DOHH2 (cell line): ENCODE results near the gene LITAF.

Experiments
- H3F3A ChIP-seq: fragments of 200-600 bp; sonication (generic), shearing (Covaris generic); 2 replicates; pipeline ENCODE4 v1.6.0; 2016; ENCODE audit warnings: antibody characterized with exemption, mild to moderate bottlenecking; ENCODE audit not compliant: control insufficient read depth, insufficient read depth
- H3K27ac ChIP-seq: fragments of 200-600 bp; sonication (generic); 2 replicates; pipeline ENCODE4 v1.5.1; 2014; ENCODE audit warnings: low read depth, mild to moderate bottlenecking, low read length, moderate library complexity
- H3K27me3 ChIP-seq: fragments of 200-600 bp; sonication (generic); 2 replicates; pipeline ENCODE4 v1.6.1; 2014; ENCODE audit warnings: mild to moderate bottlenecking, low read length, mixed read lengths; ENCODE audit not compliant: control insufficient read depth
- H3K36me3 ChIP-seq: fragments of 200-600 bp; sonication (generic); 2 replicates; pipeline ENCODE4 v1.6.1; 2014; ENCODE audit warnings: mild to moderate bottlenecking, low read length, moderate library complexity, mixed read lengths; ENCODE audit not compliant: control insufficient read depth
- H3K4me1 ChIP-seq: fragments of 200-600 bp; sonication (generic); 2 replicates; pipeline ENCODE4 v1.6.1; 2014; ENCODE audit warnings: mild to moderate bottlenecking, low read length, mixed read lengths; ENCODE audit not compliant: control insufficient read depth
- H3K4me2 ChIP-seq: fragments of 200-600 bp; sonication (generic); 2 replicates; pipeline ENCODE4 v1.6.0; 2014; ENCODE audit warnings: mild to moderate bottlenecking, low read length, moderate library complexity
- H3K4me3 ChIP-seq: fragments of 200-600 bp; sonication (generic); 2 replicates; pipeline ENCODE4 v1.5.1; 2014; ENCODE audit warnings: mild to moderate bottlenecking, low read length, mixed read lengths
- H3K79me2 ChIP-seq: fragments of 200-600 bp; sonication (generic); 2 replicates; pipeline ENCODE4 v1.6.1; 2014; ENCODE audit warnings: mild to moderate bottlenecking, low read length, mixed read lengths; ENCODE audit not compliant: control insufficient read depth
- H3K9me2 ChIP-seq: fragments of 200-600 bp; sonication (generic); replicated peaks from 2 replicates; pipeline ENCODE4 v1.6.1; 2014; ENCODE audit warnings: mild to moderate bottlenecking, low read length, mixed read lengths; ENCODE audit not compliant: control insufficient read depth
- H3K9me3 ChIP-seq: fragments of 200-600 bp; sonication (generic); 2 replicates; pipeline ENCODE4 v1.6.1; 2014; ENCODE audit warnings: antibody characterized with exemption, low read length, mixed read lengths; ENCODE audit not compliant: control insufficient read depth, insufficient read depth
- H4K20me1 ChIP-seq: fragments of 200-600 bp; sonication (generic); 2 replicates; pipeline ENCODE4 v1.6.0; 2014; ENCODE audit warnings: low read depth, mild to moderate bottlenecking, antibody characterized with exemption, low read length, moderate library complexity; ENCODE audit not compliant: control insufficient read depth, insufficient read depth
- CTCF ChIP-seq: fragments of 200-600 bp; sonication (generic); IDR thresholded peaks from one replicate; pipeline ENCODE4 v1.5.1; 2014; ENCODE audit warnings: antibody characterized with exemption, mild to moderate bottlenecking, low read depth, low read length; ENCODE audit not compliant: poor library complexity, severe bottlenecking
- EZH2phosphoT487 ChIP-seq: fragments of 200-600 bp; sonication (generic); IDR thresholded peaks from 2 replicates; pipeline ENCODE4 v1.6.1; 2017; ENCODE audit warnings: borderline replicate concordance, mild to moderate bottlenecking, antibody characterized with exemption, low read length, moderate library complexity, mixed read lengths

Gene LITAF

GRCh38 chr16:11627292-11627663 is 40.6 kb upstream of the LITAF start:
- H3K79me2 ChIP-seq = no peaks in the 10 kb centered on the region
- H3K4me3 ChIP-seq = peak overlapping the region; percentile 21; the same call in 1 of the 2 replicates
- H3K9me3 ChIP-seq = no peaks in the 10 kb centered on the region
- no peaks in the 10 kb centered on the region for H3K9me2 ChIP-seq
- no peaks in the 10 kb centered on the region for H3K27me3 ChIP-seq
- peaks cover 95% of the 10 kb centered on the region for H3K4me1 ChIP-seq
- no peaks in the 10 kb centered on the region for H3K36me3 ChIP-seq
- H4K20me1 ChIP-seq = no peaks in the 10 kb centered on the region
- TF ChIP-seq CTCF = no peak
- TF ChIP-seq EZH2phosphoT487 = no peak
- peaks cover 56% of the 10 kb centered on the region for H3F3A ChIP-seq
- H3K27ac ChIP-seq = peak overlapping the region; percentile 98
- peak overlapping the region; percentile 80 for H3K4me2 ChIP-seq

DNA sequence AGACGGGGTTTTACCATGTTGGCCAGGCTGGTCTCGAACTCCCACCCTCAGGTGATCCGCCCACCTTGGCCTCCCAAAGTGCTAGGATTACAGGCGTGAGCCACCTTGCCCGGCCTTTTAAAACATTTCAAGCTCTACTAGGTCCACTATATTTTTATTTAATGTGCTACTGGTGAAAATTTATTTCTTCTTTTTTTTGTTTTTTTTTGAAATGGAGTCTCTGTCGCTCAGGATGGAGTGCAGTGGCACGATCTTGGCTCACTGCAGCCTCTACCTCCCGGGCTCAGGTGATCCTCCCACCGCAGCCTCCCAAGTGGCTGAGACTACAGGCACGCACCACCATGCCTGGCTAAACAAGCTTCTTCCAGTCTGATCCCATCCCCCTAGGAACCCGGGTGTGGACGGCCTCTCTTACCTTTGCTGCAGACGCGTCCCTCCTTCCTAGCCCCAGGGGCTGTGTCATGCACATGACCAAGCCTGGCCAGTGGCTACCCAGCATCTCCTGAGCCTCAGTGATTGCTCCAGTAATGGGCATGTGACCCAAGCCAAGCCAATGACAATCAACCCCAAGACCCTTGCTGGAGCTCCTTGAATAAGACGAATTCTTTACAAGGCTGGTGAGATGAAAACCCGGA is 40.1 kb upstream of the LITAF start:
- Histone ChIP-seq H3K79me2 (no peaks in the 10 kb centered on the region), H3K4me3 (peak overlapping the region; percentile 21; the same call in 1 of the 2 replicates), H3K36me3 (no peaks in the 10 kb centered on the region), H4K20me1 (no peaks in the 10 kb centered on the region), H3K9me3 (no peaks in the 10 kb centered on the region), H3F3A (peaks cover 61% of the 10 kb centered on the region), H3K27ac (peak overlapping the region; percentile 98), H3K9me2 (no peaks in the 10 kb centered on the region), H3K4me2 (peak overlapping the region; percentile 85), H3K27me3 (no peaks in the 10 kb centered on the region), H3K4me1 (peaks cover 98% of the 10 kb centered on the region)
- TF ChIP-seq EZH2phosphoT487 (no peak), CTCF (no peak)

DNA sequence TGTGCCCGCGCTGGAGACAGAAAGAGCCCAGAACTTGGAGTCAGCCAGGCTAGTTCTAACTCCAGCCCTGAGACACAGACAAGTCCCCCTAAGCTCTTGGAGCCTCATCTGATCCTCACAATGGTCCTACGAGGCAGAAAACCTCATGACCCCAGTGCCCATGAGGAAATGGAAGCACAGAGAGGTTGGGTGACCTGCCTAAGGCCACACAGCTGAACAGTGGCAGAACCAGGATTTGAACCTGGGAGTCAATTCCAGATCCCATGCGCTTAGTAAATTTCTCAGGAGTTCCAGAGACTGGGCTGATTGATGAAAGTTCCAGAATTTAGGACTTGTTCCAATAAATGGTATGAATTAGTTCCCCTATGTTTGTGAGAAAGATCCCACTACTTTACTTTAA is 39.0 kb upstream of the LITAF start:
- Histone ChIP-seq H4K20me1 (no peaks in the 10 kb centered on the region), H3K9me2 (no peaks in the 10 kb centered on the region), H3K9me3 (no peaks in the 10 kb centered on the region), H3K27me3 (no peaks in the 10 kb centered on the region), H3F3A (peaks cover 71% of the 10 kb centered on the region), H3K36me3 (no peaks in the 10 kb centered on the region), H3K27ac (peak overlapping the region; percentile 98), H3K4me3 (peak overlapping the region; percentile 45; the same call in 1 of the 2 replicates), H3K79me2 (no peaks in the 10 kb centered on the region), H3K4me1 (peaks cover 99% of the 10 kb centered on the region), H3K4me2 (peak overlapping the region; percentile 85)
- TF ChIP-seq CTCF (no peak), EZH2phosphoT487 (no peak)
